HG03575 (cell line): ENCODE data around the gene CSH2.
"Not testable (repeated sequence)": the region's sequence is repeated elsewhere in the genome, so short reads cannot be mapped to it uniquely, and the experiment has no call there.

Experiments
- ATAC-seq: cut with Tn5 transposase; IDR thresholded peaks from one replicate; pipeline ENCODE4 v1.9.1; 2021; ENCODE audit not compliant: unreplicated experiment, insufficient number of reproducible peaks, low FRiP score; ENCODE audit errors: extremely low read depth

The CSH2 gene

DNA sequence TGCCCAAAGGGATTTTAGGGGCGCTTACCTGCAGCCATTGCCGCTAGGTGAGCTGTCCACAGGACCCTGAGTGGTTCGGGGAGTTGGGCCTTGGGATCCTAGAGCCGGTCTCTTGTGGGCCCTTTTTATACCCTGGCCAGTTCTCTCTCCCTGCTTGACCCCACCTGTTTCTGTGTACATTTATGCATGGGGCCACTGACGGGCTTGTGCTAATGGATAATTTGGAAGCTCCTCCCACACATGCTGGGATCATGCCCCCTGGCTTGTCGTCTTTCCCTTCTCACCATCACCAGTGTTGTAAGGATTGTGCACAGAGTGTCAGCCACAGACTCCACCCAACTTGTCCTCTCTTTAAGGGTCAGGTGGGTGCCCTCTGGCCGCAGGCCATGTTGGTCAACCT, at the start of gene CSH2:
CSH2 (minus strand) TSS at position 101 of the 400 bp plus-strand sequence; CDS start at position 38, 63 bp downstream.
- not testable (repeated sequence) for ATAC-seq

DNA sequence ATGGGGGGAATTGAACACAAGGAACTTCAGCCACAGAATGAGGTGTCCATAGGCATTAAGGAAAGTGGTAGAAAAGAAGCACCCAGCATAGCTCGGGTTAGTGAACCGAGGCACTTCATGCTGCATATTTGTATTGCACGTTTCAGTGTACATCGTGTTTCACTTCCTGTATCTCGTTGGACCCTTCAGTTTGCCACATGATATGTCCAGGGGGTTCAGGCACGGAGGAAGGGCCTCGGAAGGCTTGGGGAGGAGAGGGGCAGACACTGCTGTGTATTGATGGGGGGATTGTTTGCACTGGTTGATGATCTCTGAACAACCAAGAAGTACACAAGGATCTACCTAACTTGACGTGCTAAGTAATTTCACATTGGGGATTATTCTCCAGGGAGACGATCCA, 48.9 kb upstream of the CSH2 start:
- ATAC-seq, result not testable (repeated sequence)

DNA sequence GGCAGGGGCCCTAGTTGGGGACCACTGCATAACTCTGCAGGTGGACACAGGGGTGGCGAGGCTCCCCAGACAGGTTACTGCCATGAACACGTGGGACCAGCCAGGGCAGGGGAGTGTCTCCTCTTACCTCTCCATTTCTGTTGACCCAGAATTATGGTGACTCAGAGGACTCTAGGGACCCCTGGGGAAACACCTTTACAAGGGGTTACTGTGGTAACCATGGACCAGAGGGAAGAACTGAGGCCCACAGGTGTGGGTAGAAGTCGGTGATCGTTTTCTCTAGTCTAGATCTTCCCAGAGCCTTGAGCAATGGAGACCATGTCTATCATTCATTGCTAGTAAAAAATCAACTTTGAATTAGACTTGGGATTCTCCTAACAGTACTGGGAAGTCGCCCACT, 47.3 kb upstream of the CSH2 start:
- not testable (repeated sequence) for ATAC-seq

DNA sequence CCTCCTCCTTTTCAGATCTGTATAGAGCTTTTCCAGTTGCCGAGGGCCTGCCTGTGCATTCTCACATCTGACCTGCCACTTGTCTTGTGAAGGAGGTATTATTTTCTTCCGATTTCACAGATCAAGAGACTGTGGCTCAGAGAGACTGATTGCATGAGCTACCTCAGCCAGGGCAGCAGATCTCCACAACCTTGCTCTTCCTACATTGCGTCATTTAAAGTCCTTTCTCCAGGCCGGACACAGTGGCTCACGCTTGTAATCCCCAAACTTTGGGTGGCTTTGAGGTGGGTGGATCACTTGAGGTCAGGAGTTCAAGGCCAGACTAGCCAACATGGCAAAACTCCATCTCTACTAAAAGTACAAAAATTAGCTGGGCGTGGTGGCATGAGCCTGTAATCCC, 46.6 kb upstream of the CSH2 start:
- ATAC-seq, result not testable (repeated sequence)

DNA sequence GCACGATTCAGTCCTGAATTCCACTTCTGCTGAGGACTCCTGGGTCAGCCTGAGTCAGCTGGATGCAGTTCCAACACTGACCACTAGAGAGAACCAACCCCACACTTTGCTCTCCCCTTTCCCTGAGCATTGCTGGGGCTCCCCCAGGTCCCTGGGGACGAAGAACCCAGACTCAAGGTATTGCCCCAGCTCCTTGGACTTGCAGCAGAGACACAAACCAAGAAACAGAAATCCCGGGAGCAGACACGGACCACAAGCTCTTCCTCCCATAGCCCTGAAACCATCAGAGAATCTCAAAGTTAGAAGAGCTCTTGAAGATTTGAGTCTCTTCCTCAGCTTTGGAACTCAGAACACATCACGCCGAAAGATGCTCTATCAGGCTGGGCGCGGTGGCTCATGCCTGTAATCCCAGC, 45.8 kb upstream of the CSH2 start:
- no peak for ATAC-seq

DNA sequence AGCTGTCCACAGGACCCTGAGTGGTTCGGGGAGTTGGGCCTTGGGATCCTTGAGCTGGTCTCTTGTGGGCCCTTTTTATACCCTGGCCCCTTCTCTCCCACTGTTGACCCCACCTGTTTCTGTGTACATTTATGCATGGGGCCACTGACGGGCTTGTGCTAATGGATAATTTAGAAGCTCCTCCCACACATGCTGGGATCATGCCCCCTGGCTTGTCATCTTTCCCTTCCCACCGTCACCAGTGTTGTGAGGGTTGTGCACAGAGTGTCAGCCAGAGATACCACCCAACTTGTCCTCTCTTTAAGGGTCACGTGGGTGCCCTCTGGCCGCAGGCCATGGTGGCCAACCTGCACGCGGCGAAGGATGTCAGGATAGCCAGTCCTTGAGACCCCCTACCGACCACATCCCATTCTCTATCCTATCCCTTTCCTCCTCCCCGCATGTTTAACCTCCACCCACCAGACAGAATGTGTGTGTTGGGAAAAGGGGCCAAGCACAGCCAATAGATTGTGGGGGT, 45.4 kb upstream of the CSH2 start, which contains the start of gene GH1:
GH1 (minus strand) TSS at position 51 of the 517 bp plus-strand sequence. CDS start 63 bp downstream, outside the sequence.
- ATAC-seq, result not testable (repeated sequence)

DNA sequence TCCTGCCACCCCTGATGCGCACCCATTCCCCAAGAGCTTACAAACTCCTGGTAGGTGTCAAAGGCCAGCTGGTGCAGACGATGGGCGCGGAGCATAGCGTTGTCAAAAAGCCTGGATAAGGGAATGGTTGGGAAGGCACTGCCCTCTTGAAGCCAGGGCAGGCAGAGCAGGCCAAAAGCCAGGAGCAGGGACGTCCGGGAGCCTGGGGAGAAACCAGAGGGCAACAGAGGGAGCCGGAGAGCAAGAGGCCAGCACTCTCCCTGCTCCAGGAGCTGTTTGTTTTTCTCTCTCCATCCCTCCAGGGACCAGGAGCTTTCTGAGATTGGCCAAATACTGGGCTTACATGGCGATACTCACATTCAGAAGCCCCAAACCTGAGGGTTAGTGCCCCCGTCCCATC, 44.8 kb upstream of the CSH2 start:
- ATAC-seq, result no peak

DNA sequence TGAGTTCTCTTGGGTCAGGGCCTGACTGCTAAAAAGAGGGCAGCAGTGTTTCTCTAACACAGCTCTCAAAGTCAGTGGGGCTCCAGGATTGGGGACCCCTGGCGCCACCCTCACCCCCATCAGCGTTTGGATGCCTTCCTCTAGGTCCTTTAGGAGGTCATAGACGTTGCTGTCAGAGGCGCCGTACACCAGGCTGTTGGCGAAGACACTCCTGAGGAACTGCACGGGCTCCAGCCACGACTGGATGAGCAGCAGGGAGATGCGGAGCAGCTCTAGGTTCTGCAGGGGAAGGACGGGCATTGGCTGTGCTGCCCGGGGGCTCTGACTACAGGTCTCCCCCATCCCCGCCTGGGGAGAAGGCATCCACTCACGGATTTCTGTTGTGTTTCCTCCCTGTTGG, 44.2 kb upstream of the CSH2 start:
- ATAC-seq, result no peak

DNA sequence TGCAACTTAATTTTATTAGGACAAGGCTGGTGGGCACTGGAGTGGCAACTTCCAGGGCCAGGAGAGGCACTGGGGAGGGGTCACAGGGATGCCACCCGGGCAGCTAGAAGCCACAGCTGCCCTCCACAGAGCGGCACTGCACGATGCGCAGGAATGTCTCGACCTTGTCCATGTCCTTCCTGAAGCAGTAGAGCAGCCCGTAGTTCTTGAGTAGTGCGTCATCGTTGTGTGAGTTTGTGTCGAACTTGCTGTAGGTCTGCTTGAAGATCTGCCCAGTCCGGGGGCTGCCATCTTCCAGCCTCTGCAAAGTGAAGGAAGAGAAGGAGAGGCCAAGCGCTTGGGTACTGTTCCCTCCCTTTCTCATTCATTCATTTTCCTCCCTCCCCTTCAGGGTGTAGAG, 43.7 kb upstream of the CSH2 start:
- ATAC-seq, result not testable (repeated sequence)

DNA sequence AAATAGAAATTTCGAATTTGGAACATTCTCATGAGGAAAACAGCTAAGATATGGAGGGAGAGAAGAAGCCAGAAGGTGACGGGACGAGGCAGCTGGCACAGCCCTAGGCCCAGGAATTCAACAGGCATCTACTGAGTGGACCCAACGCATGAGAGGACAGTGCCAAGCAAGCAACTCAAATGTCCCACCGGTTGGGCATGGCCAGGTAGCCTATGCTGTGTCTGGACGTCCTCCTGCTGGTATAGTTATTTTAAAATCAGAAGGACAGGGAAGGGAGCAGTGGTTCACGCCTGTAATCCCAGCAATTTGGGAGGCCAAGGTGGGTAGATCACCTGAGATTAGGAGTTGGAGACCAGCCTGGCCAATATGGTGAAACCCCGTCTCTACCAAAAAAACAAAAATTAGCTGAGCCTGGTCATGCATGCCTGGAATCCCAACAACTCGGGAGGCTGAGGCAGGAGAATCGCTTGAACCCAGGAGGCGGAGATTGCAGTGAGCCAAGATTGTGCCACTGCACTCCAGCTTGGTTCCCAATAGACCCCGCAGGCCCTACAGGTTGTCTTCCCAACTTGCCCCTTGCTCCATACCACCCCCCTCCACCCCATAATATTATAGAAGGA, 43.2 kb upstream of the CSH2 start:
- ATAC-seq, result no peak

DNA sequence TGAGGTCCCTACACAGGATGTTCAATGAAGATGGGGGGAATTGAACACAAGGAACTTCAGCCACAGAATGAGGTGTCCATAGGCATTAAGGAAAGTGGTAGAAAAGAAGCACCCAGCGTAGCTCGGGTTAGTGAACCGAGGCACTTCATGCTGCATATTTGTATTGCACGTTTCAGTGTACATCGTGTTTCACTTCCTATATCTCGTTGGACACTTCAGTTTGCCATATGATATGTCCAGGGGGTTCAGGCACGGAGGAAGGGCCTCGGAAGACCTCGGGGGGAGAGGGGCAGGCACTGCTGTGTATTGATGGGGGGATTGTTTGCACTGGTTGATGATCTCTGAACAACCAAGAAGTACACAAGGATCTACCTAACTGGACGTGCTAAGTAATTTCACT, 42.3 kb upstream of the CSH2 start:
- not testable (repeated sequence) for ATAC-seq

DNA sequence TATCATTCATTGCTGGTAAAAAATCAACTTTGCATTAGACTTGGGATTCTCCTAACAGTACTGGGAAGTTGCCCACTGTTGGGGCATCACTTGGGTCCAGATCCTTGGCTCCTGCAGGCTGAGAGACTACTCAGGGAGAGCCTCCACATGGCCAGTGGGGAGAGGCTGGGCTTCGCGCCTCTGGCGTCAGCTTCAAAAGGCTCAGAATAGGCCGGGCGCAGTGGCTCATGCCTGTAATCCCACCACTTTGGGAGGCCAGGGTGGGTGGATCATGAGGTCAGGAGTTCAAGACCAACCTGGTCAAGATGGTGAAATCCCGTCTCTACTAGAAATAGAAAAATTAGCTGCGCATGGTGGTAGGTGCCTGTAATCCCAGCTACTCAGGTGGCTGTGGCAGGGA, 41.0 kb upstream of the CSH2 start:
- ATAC-seq, result no peak

DNA sequence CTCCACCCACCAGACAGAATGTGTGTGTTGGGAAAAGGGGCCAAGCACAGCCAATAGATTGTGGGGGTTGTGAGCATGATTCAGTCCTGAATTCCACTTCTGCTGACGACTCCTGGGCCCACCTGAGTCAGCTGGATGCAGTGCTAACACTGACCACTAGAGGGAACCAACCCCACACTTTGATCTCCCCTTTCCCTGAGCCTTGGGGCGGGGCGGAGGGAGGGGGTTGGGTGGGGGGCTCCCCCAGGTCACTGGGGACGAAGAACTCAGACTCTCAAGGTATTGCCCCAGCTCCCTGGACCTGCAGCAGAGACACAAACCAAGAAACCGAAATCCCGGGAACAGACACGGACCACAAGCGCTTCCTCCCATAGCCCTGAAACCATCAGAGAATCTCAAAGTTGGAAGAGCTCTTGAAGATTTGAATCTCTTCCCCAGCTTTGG, 38.2 kb upstream of the CSH2 start:
- no peak for ATAC-seq

DNA sequence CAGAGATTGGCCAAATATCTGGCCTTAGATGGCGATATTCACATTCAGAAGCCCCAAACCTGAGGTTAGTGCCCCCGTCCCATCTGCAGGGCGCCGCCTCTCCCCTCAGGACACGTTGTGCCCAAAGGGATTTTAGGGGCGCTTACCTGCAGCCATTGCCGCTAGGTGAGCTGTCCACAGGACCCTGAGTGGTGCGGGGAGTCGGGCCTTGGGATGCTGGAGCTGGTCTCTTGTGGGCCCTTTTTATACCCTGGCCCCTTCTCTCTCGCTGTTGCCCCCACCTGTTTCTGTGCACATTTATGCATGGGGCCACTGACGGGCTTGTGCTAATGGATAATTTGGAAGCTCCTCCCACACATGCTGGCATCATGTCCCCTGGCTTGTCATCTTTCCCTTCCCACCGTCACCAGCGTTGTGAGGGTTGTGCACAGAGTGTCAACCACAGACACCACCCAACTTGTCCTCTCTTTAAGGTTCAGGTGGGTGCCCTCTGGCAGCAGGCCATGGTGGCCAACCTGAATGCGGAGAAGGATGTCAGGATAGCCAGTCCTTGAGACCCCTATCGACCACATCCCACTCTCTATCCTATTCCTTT, 37.7 kb upstream of the CSH2 start, which contains the start of gene CSHL1:
CSHL1 (minus strand) TSS at position 218 of the 595 bp plus-strand sequence; CDS start at position 156, 62 bp downstream.
- ATAC-seq, result no peak

DNA sequence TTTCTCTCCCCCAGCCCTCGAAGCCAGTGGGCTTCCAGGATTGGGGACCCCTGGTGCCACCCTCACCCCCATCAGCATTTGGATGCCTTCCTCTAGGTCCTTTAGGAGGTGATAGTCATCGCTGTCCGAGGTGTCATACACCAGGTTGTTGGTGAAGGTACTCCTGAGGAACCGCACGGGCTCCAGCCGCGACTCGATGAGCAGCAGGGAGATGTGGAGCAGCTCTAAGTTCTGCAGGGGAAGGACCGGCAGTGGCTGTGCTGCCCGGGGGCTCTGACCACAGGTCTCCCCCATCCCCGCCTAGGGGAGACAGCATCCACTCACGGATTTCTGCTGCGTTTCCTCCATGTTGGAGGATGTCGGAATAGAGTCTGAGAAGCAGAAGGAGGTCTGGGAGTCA, 36.6 kb upstream of the CSH2 start:
- ATAC-seq, result no peak

DNA sequence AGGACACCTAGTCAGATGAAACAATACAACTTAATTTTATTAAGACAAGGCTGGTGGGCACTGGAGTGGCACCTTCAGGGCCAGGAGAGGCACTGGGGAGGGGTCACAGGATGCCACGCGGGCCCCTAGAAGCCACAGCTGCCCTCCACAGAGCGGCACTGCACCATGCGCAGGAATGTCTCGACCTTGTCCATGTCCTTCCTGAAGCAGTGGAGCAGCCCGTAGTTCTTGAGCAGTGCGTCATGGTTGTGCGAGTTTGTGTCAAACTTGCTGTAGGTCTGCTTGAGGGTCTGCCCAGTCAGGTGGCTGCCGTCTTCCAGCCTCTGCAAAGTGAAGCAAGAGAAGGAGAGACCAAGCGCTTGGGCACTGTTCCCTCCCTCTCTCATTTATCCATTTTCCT, 36.1 kb upstream of the CSH2 start:
- not testable (repeated sequence) for ATAC-seq

DNA sequence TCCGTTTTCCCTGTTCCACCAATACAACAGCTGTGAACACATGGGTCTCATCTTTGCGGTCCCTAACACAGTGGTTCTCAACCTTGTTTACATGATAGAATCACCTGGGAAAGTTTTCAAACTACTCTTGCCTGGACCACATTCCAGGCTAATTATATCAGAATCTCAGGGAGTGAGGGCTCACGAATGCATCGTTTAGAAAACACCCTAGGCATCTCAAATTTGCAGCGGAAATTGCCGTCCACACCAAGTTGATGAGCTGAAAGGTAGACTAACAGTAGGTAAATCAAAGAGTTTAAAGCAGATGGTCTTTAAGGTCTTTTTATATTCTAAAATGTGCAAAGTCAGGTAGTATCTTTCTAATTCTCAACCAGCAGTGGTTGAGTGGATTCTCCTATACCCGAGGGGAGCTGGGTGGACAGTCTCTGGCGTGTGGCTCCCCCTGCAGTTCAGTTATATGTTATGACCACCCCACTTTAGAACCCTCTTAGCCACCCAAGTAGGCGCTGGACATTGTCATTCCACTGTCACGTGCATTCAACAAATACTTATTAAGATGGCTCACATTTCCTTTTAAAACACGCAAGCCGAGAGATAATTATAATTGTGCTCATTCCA, 33.8 kb upstream of the CSH2 start:
- ATAC-seq, result not testable (repeated sequence)

DNA sequence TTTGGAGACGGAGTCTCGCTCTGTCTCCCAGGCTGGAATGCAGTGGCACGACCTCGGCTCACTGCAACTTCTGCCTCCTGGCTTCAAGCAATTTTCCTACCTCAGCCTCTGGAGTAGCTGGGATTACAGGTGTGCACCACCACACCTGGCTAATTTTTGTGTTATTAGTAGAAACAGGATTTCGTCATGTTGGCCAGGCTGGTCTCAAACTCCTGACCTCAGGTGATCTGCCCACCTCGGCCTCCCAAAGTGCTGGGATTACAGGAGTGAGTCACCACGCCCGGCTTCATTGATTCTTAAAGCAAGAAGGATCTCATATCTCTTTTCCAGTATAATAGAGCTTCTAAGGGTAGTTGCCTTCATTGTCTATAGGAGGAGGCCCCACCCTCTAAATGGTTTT, 31.3 kb upstream of the CSH2 start:
- not testable (repeated sequence) for ATAC-seq

DNA sequence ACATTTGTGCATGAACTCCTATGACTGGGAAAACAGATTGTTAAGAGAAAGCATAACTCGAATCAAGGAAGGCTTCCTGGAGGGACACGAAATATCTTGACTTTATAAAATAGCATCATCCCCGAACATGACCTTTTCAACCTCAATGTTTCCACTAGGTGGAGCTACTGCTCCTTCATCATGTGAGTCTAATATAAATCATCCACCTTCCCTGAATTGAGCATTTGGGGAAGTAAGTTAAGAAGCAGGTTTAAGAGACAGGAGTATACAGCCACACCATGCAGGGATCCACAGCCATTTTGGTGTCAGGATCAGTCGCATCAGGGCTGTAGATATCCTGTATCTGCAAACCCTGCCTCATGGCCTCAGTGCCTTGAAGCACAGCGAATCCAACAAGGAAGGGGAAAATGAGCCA, 30.3 kb upstream of the CSH2 start:
- not testable (repeated sequence) for ATAC-seq

DNA sequence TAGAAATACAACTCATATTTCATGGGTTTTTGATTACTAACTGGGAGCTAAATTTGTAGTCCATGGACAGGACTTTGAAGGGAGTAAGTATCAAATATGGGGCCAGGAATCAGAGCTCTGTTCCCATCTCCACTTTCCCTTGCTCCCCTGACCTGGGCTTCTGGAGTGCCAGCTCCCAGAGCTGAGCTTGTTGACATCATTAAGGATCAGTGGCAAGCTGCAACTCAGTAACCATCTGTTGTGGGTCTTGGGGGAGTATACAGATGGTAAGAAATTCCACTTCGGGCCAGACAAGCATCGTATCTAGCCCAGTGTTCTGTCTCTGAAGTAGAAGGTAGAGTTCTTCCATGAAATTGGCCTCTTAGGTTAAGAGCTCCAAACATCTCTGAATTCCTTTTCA, 28.5 kb upstream of the CSH2 start:
- not testable (repeated sequence) for ATAC-seq
